Thyroid gland (tissue), 4 donors: Measurements from ENCODE around the gene PTGER4.
"Not testable (repeated sequence)": the region's sequence is repeated elsewhere in the genome, so short reads cannot be mapped to it uniquely, and the experiment has no call there.

Experiments
- CTCF ChIP-seq, 6 experiments: fragments of 200-600 bp in 3 of 6; fragments of 450-650 bp in 3 of 6; sonication (generic) in 3 of 6; IDR thresholded peaks; one replicate each; pipeline ENCODE4 v1.5.1; 2016 to 2019; ENCODE audit warnings: antibody characterized with exemption in 6 of 6, mild to moderate bottlenecking in 2 of 6, inconsistent platforms in 1 of 6, moderate library complexity in 1 of 6
- POLR2A ChIP-seq, 2 donors: fragments of 450-650 bp; IDR thresholded peaks; one replicate each; pipeline ENCODE4 v1.6.1; 2017; ENCODE audit warnings: antibody characterized with exemption in 2 of 2, mild to moderate bottlenecking in 2 of 2, moderate library complexity in 1 of 2

- not testable (repeated sequence) for TF ChIP-seq CTCF, POLR2A (IDR thresholded peaks at IDR 0.05)
Measured at GRCh38 chr5:40705484-40705883, 25.8 kb downstream of the PTGER4 start.
